ENCODE results near the gene ACOX2. TPM values are rescaled to one million over a fixed set of nuclear protein-coding genes. Genes with fewer than 3 reads are reported as not detected.

Gene ACOX2
- total RNA-seq, 1 donor, result 28.6 TPM

GRCh38 chr3:58566398-58567250 is 29.6 kb upstream of the ACOX2 start:
- Histone ChIP-seq H3K36me3 (ENCODE audit: insufficient read depth, low read length) (no peaks in the 10 kb centered on the region), H3K27me3 (ENCODE audit: insufficient read depth, low read length) (no peaks in the 10 kb centered on the region), H2AFZ (ENCODE audit: low read length) (no peak overlapping the region), H3K9me3 (ENCODE audit: low read depth, low read length) (no peaks in the 10 kb centered on the region), H3K4me2 (ENCODE audit: insufficient read depth, low read length) (no peak overlapping the region), H3K79me2 (ENCODE audit: insufficient read depth, low read length) (no peaks in the 10 kb centered on the region), H4K20me1 (ENCODE audit: insufficient read depth, low read length) (no peaks in the 10 kb centered on the region), H3K4me1 (ENCODE audit: insufficient read depth, low read length) (peaks cover 20% of the 10 kb centered on the region), H3K4me3 (ENCODE audit: insufficient read depth, low read length) (no peak overlapping the region), H3K27ac (ENCODE audit: low read depth, low read length) (no peak overlapping the region)
- DNase-seq (ENCODE audit: insufficient read length, low spot score, missing footprints), result no peak
- TF ChIP-seq CTCF (IDR thresholded peaks at IDR 0.05; ENCODE audit: extremely low read depth, low read depth, low read length), result no peak

- Histone ChIP-seq H4K20me1 (ENCODE audit: insufficient read depth, low read length) (no peaks in the 10 kb centered on the region), H3K27me3 (ENCODE audit: insufficient read depth, low read length) (no peaks in the 10 kb centered on the region), H3K27ac (ENCODE audit: low read depth, low read length) (no peak overlapping the region), H3K4me2 (ENCODE audit: insufficient read depth, low read length) (no peak overlapping the region), H3K4me1 (ENCODE audit: insufficient read depth, low read length) (peaks cover 22% of the 10 kb centered on the region), H3K36me3 (ENCODE audit: insufficient read depth, low read length) (no peaks in the 10 kb centered on the region), H3K9me3 (ENCODE audit: low read depth, low read length) (no peaks in the 10 kb centered on the region), H2AFZ (ENCODE audit: low read length) (no peak overlapping the region), H3K4me3 (ENCODE audit: insufficient read depth, low read length) (no peak overlapping the region), H3K79me2 (ENCODE audit: insufficient read depth, low read length) (no peaks in the 10 kb centered on the region)
- no peak for TF ChIP-seq CTCF (IDR thresholded peaks at IDR 0.05; ENCODE audit: extremely low read depth, low read depth, low read length)
- no peak for DNase-seq (ENCODE audit: insufficient read length, low spot score, missing footprints)
Measured at GRCh38 chr3:58565621-58566397, 28.8 kb upstream of the ACOX2 start.

- Histone ChIP-seq H2AFZ (ENCODE audit: low read length) (no peak overlapping the region), H3K27ac (ENCODE audit: low read depth, low read length) (peak overlapping the region; percentile 72), H3K36me3 (ENCODE audit: insufficient read depth, low read length) (no peaks in the 10 kb centered on the region), H3K4me1 (ENCODE audit: insufficient read depth, low read length) (peaks cover 22% of the 10 kb centered on the region), H3K79me2 (ENCODE audit: insufficient read depth, low read length) (no peaks in the 10 kb centered on the region), H3K4me2 (ENCODE audit: insufficient read depth, low read length) (peak overlapping the region; percentile 8), H4K20me1 (ENCODE audit: insufficient read depth, low read length) (no peaks in the 10 kb centered on the region), H3K9me3 (ENCODE audit: low read depth, low read length) (no peaks in the 10 kb centered on the region), H3K4me3 (ENCODE audit: insufficient read depth, low read length) (no peak overlapping the region), H3K27me3 (ENCODE audit: insufficient read depth, low read length) (no peaks in the 10 kb centered on the region)
- peak; percentile 94 for DNase-seq (ENCODE audit: insufficient read length, low spot score, missing footprints)
- TF ChIP-seq CTCF (IDR thresholded peaks at IDR 0.05; ENCODE audit: extremely low read depth, low read depth, low read length), result no peak
Measured at GRCh38 chr3:58564456-58565160, 27.6 kb upstream of the ACOX2 start.
